Dermis microvascular lymphatic vessel endothelial cell (primary cell): ENCODE results near the gene DIS3L2. TPM values are rescaled to one million over a fixed set of nuclear protein-coding genes. Genes with fewer than 3 reads are reported as not detected.

Experiments used
- DNase-seq, 2 donors: peaks; one replicate each; pipeline versions ENCODE4 v3.0.0 to v3.0.0-alpha.2; 2010; ENCODE audit warnings: low read depth in 2 of 2
- total RNA-seq: library from RNA; depleted of rRNA; stranded (reverse); fragments of >200 nt; gene quantifications from 2 replicates; pipeline ENCODE4 v1.2.1, GENCODE V29; 2014

The DIS3L2 gene
- total RNA-seq, 1 donor from 2014 or later = 13.4 TPM

- DNase-seq = no peak
These were observed 300.3 kb downstream of the DIS3L2 start for GRCh38 chr2:232261776-232262175.

- no peak for DNase-seq
These were observed 301.8 kb downstream of the DIS3L2 start for GRCh38 chr2:232263295-232263694.

- no peak for DNase-seq
These were observed 302.6 kb downstream of the DIS3L2 start for GRCh38 chr2:232264081-232264480.

- no peak for DNase-seq
These were observed 303.8 kb downstream of the DIS3L2 start for GRCh38 chr2:232265329-232265728.

GRCh38 chr2:232268636-232269165 is 307.2 kb downstream of the DIS3L2 start:
- no peak for DNase-seq

GRCh38 chr2:232269867-232270266 is 308.4 kb downstream of the DIS3L2 start:
- no peak for DNase-seq

GRCh38 chr2:232273903-232274643 is 312.6 kb downstream of the DIS3L2 start:
- no peak for DNase-seq

GRCh38 chr2:232275670-232276069 is 314.2 kb downstream of the DIS3L2 start:
- no peak for DNase-seq

- no peak for DNase-seq
These were observed 314.7 kb downstream of the DIS3L2 start for GRCh38 chr2:232276084-232276732.

GRCh38 chr2:232276733-232277313 is 315.3 kb downstream of the DIS3L2 start:
- DNase-seq = no peak

GRCh38 chr2:232278534-232278933 is 317.0 kb downstream of the DIS3L2 start:
- no peak for DNase-seq

- no peak for DNase-seq
These were observed 318.8 kb downstream of the DIS3L2 start for GRCh38 chr2:232280341-232280740.

GRCh38 chr2:232281858-232282507 is 320.5 kb downstream of the DIS3L2 start:
- no peak for DNase-seq

GRCh38 chr2:232282508-232283055 is 321.1 kb downstream of the DIS3L2 start:
- DNase-seq = no peak

GRCh38 chr2:232286001-232286868 is 324.7 kb downstream of the DIS3L2 start:
- no peak for DNase-seq

- DNase-seq = no peak
These were observed 325.8 kb downstream of the DIS3L2 start for GRCh38 chr2:232287316-232287715.

- no peak for DNase-seq
These were observed 327.0 kb downstream of the DIS3L2 start for GRCh38 chr2:232288489-232289030.

- no peak for DNase-seq
These were observed 329.2 kb downstream of the DIS3L2 start for GRCh38 chr2:232290668-232291067.

- no peak for DNase-seq
These were observed 329.8 kb downstream of the DIS3L2 start for GRCh38 chr2:232291343-232291742.

- DNase-seq = peak in 1 of 2 donors; percentile 62
These were observed 331.1 kb downstream of the DIS3L2 start for GRCh38 chr2:232292395-232293154.
